ENCODE measurements around the gene KRT37.

KRT37 gene

DNA sequence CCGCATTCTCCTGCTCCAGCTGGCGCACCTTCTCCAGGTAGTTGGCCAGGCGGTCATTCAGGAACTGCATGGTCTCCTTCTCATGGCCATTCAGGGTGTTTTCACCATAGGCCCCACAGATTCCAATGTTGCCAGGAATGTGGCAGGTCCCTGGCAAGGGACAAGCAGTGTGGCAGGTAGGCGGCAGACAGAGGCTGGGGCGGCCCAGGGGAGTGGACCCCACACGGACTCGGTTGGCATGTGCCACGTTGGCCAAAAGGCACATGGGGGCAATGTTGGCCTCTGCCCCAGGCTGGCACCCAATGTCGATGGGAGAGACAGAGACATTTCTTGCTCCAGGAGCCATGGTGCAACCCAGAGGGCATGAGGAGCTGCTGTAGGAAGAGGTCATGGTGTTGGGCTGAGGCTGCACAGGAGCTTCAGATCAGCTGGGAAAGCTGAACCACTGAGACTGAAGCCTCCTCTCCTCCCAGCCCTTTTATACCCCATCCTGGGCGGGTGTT, 16.2 kb upstream of the KRT37 start, which contains the start of gene KRT38:
Gene KRT38 (minus strand): TSS at position 453 of the 503 bp plus-strand sequence. CDS start 62 bp downstream, at position 391.
- no peak within 1 kb of the TSS for H3K27ac ChIP-seq
- H3K4me1 ChIP-seq (ENCODE audit: low read depth, poor library complexity, severe bottlenecking): no peaks in the 10 kb centered on the region
- no peaks in the 10 kb centered on the region for H3K36me3 ChIP-seq (ENCODE audit: insufficient read depth)
- no peak within 1 kb of the TSS for H3K4me2 ChIP-seq
- H3K4me3 ChIP-seq (IDR thresholded peaks at IDR 0.05; ENCODE audit: insufficient read depth, low read depth, low read length): no peak within 1 kb of the TSS
- no peak within 1 kb of the TSS for H2AFZ ChIP-seq (ENCODE audit: low read depth)
- H3K27me3 ChIP-seq (ENCODE audit: insufficient read depth, low read depth): no peaks in the 10 kb centered on the region
- no peaks in the 10 kb centered on the region for H3K79me2 ChIP-seq (ENCODE audit: insufficient read depth, low read depth)
- no peaks in the 10 kb centered on the region for H4K20me1 ChIP-seq (ENCODE audit: insufficient read depth)
- no peak within 1 kb of the TSS for H3K9ac ChIP-seq
- TF ChIP-seq, protein P1, sequence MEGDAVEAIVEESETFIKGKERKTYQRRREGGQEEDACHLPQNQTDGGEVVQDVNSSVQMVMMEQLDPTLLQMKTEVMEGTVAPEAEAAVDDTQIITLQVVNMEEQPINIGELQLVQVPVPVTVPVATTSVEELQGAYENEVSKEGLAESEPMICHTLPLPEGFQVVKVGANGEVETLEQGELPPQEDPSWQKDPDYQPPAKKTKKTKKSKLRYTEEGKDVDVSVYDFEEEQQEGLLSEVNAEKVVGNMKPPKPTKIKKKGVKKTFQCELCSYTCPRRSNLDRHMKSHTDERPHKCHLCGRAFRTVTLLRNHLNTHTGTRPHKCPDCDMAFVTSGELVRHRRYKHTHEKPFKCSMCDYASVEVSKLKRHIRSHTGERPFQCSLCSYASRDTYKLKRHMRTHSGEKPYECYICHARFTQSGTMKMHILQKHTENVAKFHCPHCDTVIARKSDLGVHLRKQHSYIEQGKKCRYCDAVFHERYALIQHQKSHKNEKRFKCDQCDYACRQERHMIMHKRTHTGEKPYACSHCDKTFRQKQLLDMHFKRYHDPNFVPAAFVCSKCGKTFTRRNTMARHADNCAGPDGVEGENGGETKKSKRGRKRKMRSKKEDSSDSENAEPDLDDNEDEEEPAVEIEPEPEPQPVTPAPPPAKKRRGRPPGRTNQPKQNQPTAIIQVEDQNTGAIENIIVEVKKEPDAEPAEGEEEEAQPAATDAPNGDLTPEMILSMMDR (conservative IDR thresholded peaks at IDR 0.05; ENCODE audit: low read depth, low read length): no peak

- Histone ChIP-seq H3K9ac (no peak overlapping the region), H3K79me2 (ENCODE audit: insufficient read depth, low read depth) (no peaks in the 10 kb centered on the region), H3K36me3 (ENCODE audit: insufficient read depth) (no peaks in the 10 kb centered on the region), H3K4me1 (ENCODE audit: low read depth, poor library complexity, severe bottlenecking) (no peaks in the 10 kb centered on the region), H3K4me3 (IDR thresholded peaks at IDR 0.05; ENCODE audit: insufficient read depth, low read depth, low read length) (no peak overlapping the region), H4K20me1 (ENCODE audit: insufficient read depth) (no peaks in the 10 kb centered on the region), H3K27me3 (ENCODE audit: insufficient read depth, low read depth) (no peaks in the 10 kb centered on the region), H2AFZ (ENCODE audit: low read depth) (no peak overlapping the region), H3K4me2 (no peak overlapping the region), H3K27ac (no peak overlapping the region)
- TF ChIP-seq, protein P1 (conservative IDR thresholded peaks at IDR 0.05; ENCODE audit: low read depth, low read length): no peak
Measured at GRCh38 chr17:41439375-41439774, 15.0 kb upstream of the KRT37 start.

DNA sequence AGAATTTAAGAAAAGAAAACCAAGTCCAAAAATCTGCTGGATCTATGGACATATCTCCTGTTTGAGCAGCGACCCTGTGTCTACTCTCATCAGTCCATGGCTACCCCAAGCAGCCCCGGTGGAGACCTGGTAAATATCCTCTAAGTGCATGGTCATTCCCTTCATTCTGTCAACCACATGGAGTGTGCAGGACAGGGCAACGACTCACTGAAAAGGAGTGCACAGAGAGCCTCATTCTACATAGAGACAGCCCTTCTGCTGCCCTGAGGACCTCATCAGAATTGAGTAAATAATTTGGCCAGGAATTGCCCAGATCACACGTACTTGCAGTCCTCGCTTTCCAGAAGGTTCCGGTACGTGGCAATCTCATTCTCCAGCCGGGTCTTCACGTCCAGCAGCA, 13.4 kb upstream of the KRT37 start:
- TF ChIP-seq, protein P1 (conservative IDR thresholded peaks at IDR 0.05; ENCODE audit: low read depth, low read length): no peak
- H3K36me3 ChIP-seq (ENCODE audit: insufficient read depth): no peaks in the 10 kb centered on the region

GRCh38 chr17:41437254-41437653, 12.9 kb upstream of the KRT37 start:
- Histone ChIP-seq H3K9ac (no peak overlapping the region), H3K36me3 (ENCODE audit: insufficient read depth) (no peaks in the 10 kb centered on the region), H4K20me1 (ENCODE audit: insufficient read depth) (no peaks in the 10 kb centered on the region), H3K4me1 (ENCODE audit: low read depth, poor library complexity, severe bottlenecking) (no peaks in the 10 kb centered on the region), H3K79me2 (ENCODE audit: insufficient read depth, low read depth) (no peaks in the 10 kb centered on the region), H3K4me2 (no peak overlapping the region), H3K27me3 (ENCODE audit: insufficient read depth, low read depth) (no peaks in the 10 kb centered on the region), H3K4me3 (IDR thresholded peaks at IDR 0.05; ENCODE audit: insufficient read depth, low read depth, low read length) (no peak overlapping the region), H3K27ac (no peak overlapping the region), H2AFZ (ENCODE audit: low read depth) (no peak overlapping the region)
- TF ChIP-seq, protein P1 (conservative IDR thresholded peaks at IDR 0.05; ENCODE audit: low read depth, low read length): no peak

More for the DNA sequence above, 13.4 kb upstream of the KRT37 start:
- Histone ChIP-seq H3K4me2 (no peak overlapping the region), H3K4me3 (IDR thresholded peaks at IDR 0.05; ENCODE audit: insufficient read depth, low read depth, low read length) (no peak overlapping the region), H2AFZ (ENCODE audit: low read depth) (no peak overlapping the region), H3K79me2 (ENCODE audit: insufficient read depth, low read depth) (no peaks in the 10 kb centered on the region), H3K9ac (no peak overlapping the region), H3K27ac (no peak overlapping the region), H4K20me1 (ENCODE audit: insufficient read depth) (no peaks in the 10 kb centered on the region), H3K27me3 (ENCODE audit: insufficient read depth, low read depth) (no peaks in the 10 kb centered on the region), H3K4me1 (ENCODE audit: low read depth, poor library complexity, severe bottlenecking) (no peaks in the 10 kb centered on the region)
